ENCODE data around the gene TRPC4.
A peak's percentile ranks its signal among the peaks of the same experiment; 100 is the strongest.

The TRPC4 gene

GRCh38 chr13:37685206-37685605, 184.4 kb downstream of the TRPC4 start:
- Mint-ChIP-seq H3K27me3 (ENCODE audit: low read depth, poor library complexity) (peaks cover 4% of the 10 kb centered on the region), H3K4me3 (no peak overlapping the region), H3K4me1 (peaks cover 37% of the 10 kb centered on the region), H3K9me3 (no peaks in the 10 kb centered on the region), H3K27ac (no peak overlapping the region), H3K36me3 (ENCODE audit: low read depth) (no peaks in the 10 kb centered on the region)
- no peak for TF ChIP-seq CTCF (IDR thresholded peaks at IDR 0.05)
- DNase-seq = no peak

GRCh38 chr13:37682496-37682895, 187.1 kb downstream of the TRPC4 start:
- H3K4me1 Mint-ChIP-seq = peaks cover 36% of the 10 kb centered on the region
- H3K27ac Mint-ChIP-seq = peak overlapping the region; percentile 97
- DNase-seq = no peak
- H3K27me3 Mint-ChIP-seq (ENCODE audit: low read depth, poor library complexity) = peaks cover 4% of the 10 kb centered on the region
- no peaks in the 10 kb centered on the region for H3K36me3 Mint-ChIP-seq (ENCODE audit: low read depth)
- no peaks in the 10 kb centered on the region for H3K9me3 Mint-ChIP-seq
- no peak for TF ChIP-seq CTCF (IDR thresholded peaks at IDR 0.05)
- no peak overlapping the region for H3K4me3 Mint-ChIP-seq

- Mint-ChIP-seq H3K4me3 (peak overlapping the region; percentile 60), H3K4me1 (peaks cover 36% of the 10 kb centered on the region), H3K27ac (peak overlapping the region; percentile 97), H3K36me3 (ENCODE audit: low read depth) (no peaks in the 10 kb centered on the region), H3K9me3 (no peaks in the 10 kb centered on the region), H3K27me3 (ENCODE audit: low read depth, poor library complexity) (peaks cover 4% of the 10 kb centered on the region)
- TF ChIP-seq CTCF (IDR thresholded peaks at IDR 0.05) = no peak
- no peak for DNase-seq
These were observed 188.1 kb downstream of the TRPC4 start for GRCh38 chr13:37681281-37682032.

DNA sequence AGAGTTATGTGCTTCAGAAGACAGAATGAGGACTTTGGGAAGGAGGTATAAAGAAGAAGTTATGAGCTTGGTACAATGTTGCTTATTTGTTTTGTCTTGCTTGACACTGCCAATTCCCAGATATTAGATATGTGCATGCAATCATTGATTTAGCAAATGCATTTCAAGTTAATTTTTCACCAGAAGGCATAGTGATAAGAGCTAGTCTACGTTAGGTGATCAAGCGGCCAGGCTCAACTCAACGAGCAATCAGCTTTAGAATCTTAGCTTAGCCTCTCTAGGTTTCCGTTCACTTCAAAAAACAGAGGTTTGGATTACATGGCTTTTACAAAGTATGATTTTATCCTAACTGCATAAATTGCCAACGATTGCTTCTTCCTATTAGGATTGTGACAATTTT, 189.4 kb downstream of the TRPC4 start:
- H3K27me3 Mint-ChIP-seq (ENCODE audit: low read depth, poor library complexity) = peaks cover 7% of the 10 kb centered on the region
- peaks cover 4% of the 10 kb centered on the region for H3K36me3 Mint-ChIP-seq (ENCODE audit: low read depth)
- H3K4me3 Mint-ChIP-seq = no peak overlapping the region
- no peak for DNase-seq
- peaks cover 30% of the 10 kb centered on the region for H3K4me1 Mint-ChIP-seq
- H3K27ac Mint-ChIP-seq = peak overlapping the region; percentile 53
- peaks cover 3% of the 10 kb centered on the region for H3K9me3 Mint-ChIP-seq
- TF ChIP-seq CTCF (IDR thresholded peaks at IDR 0.05) = no peak

DNA sequence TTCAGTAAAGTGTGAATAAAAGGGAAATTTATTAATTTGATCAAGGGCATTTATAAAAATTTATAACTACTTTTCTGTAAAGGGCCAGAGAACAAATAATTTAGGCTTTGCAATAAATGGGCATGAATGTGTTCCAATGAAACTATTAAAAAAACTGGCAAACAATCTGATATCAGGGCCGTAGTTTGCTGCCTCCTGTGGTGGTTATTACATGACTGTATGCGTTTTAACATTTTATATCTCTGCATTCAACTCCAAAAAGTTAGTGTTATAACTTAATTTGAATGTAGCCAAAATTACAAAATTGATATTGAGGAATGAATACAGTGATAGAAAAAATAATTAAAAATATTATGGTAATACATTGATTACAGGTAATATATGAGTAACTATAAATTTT, 190.5 kb downstream of the TRPC4 start:
- H3K36me3 Mint-ChIP-seq (ENCODE audit: low read depth) = peaks cover 4% of the 10 kb centered on the region
- peaks cover 3% of the 10 kb centered on the region for H3K9me3 Mint-ChIP-seq
- no peak for DNase-seq
- peaks cover 30% of the 10 kb centered on the region for H3K4me1 Mint-ChIP-seq
- TF ChIP-seq CTCF (IDR thresholded peaks at IDR 0.05) = peak; percentile 11
- H3K27ac Mint-ChIP-seq = no peak overlapping the region
- peaks cover 8% of the 10 kb centered on the region for H3K27me3 Mint-ChIP-seq (ENCODE audit: low read depth, poor library complexity)
- no peak overlapping the region for H3K4me3 Mint-ChIP-seq

DNA sequence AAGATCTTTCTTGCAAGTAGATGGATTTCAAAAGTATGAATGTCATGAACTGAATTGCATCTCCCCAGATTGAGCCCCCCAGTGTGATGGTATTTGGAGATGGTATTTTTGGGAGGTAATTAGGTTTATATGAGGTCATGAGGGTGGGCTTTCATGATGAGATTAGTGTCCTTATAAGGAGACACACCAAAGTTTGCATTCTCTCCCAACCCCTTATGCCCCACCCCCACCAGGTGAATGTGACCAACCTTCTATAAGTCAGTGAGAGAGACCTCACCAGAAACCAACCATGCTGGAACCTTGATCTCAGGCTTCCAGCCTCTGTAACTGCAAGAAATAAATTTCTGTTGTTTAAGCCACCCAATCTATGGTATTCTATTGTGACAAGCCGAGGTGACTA, 199.7 kb downstream of the TRPC4 start:
- no peak overlapping the region for H3K27ac Mint-ChIP-seq
- TF ChIP-seq CTCF (IDR thresholded peaks at IDR 0.05) = no peak
- no peak overlapping the region for H3K4me3 Mint-ChIP-seq
- DNase-seq = no peak
- H3K4me1 Mint-ChIP-seq = peaks cover 37% of the 10 kb centered on the region
- H3K9me3 Mint-ChIP-seq = peaks cover 10% of the 10 kb centered on the region
- no peaks in the 10 kb centered on the region for H3K36me3 Mint-ChIP-seq (ENCODE audit: low read depth)
- H3K27me3 Mint-ChIP-seq (ENCODE audit: low read depth, poor library complexity) = peaks cover 4% of the 10 kb centered on the region
